ENCODE data around the gene TIGIT. TPM values are rescaled to one million over a fixed set of nuclear protein-coding genes. Genes with fewer than 3 reads are reported as not detected.

TIGIT gene
- total and polyA plus RNA-seq, 2 of the 13 experiments (the other 11 are each of a cell fraction or from before 2014, with no cell fraction given) = not detected

DNA sequence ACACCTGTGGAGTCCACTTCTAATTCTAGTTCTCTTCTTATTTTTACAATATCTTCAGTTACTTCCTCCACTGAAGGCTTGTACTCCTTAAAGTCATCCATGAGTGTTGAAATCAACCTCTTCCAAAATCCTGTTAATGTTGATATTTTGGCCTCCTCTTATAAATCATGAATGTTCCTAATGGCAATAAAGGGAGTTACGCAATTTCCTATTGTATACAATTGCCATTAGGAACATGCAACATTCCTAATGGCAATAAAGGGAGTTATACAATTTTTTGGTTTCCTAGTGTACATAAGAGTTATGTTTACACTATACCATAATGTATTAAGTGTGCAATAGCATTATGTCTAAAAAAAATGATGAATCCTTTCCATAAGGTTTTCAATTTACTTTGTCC, 9.2 kb upstream of the TIGIT start:
- intact Hi-C loops (cut with micrococcal nuclease; ENCODE audit: unreplicated experiment) (no loop called here), in situ Hi-C loops (cut with HindIII; ENCODE audit: extremely low pct_ligation_motif_present, low pct_unique_long_range_greater_than_20kb) (no loop called here)
- Histone ChIP-seq H3K79me2 (ENCODE audit: insufficient read depth, low read length) (no peaks in the 10 kb centered on the region), H3K27me3 (ENCODE audit: control insufficient read depth in 1 of 2, insufficient read depth in 2 of 2, low read length in 2 of 2) (no peaks in the 10 kb centered on the region; a peak in 1 of 5 replicates), H3K4me1 (ENCODE audit: insufficient read depth, low read length) (no peaks in the 10 kb centered on the region), H2AFZ (ENCODE audit: low read length) (no peak overlapping the region), H3K9ac (ENCODE audit: insufficient read depth, low read depth, low read length) (no peak overlapping the region), H3K36me3 (replicated peaks in 1 of 2; ENCODE audit: control insufficient read depth in 1 of 2, insufficient read depth in 2 of 2, low read length in 2 of 2) (no peaks in the 10 kb centered on the region), H3K9me3 (ENCODE audit: low read length) (no peaks in the 10 kb centered on the region), H4K20me1 (ENCODE audit: insufficient read depth, low read length) (no peaks in the 10 kb centered on the region), H3K4me3 (replicated peaks in 1 of 3; ENCODE audit: insufficient read depth in 1 of 3, low read depth in 2 of 3, low read length in 3 of 3) (no peak overlapping the region), H3K27ac (ENCODE audit: extremely low read length, insufficient read depth, low read length) (no peak overlapping the region), H3K4me2 (ENCODE audit: low read depth, low read length) (no peak overlapping the region)
- FAIRE-seq (no peak), ATAC-seq (no peak), DNase-seq (ENCODE audit: low spot score) (no peak)
- no TSS peak for BruUV-seq (replicated peaks)
- TF ChIP-seq CEBPB (IDR thresholded peaks at IDR 0.05; ENCODE audit: borderline replicate concordance, low read depth, low read length) (peak; percentile 70; the same call in 1 of the 2 replicates), ZNF10 (CRISPR knock-in tag; IDR thresholded peaks at IDR 0.05; ENCODE audit: borderline replicate concordance, low read depth) (no peak), MZF1 (CRISPR knock-in tag; IDR thresholded peaks at IDR 0.05; ENCODE audit: borderline replicate concordance) (no peak), MAFK (conservative IDR thresholded peaks at IDR 0.05 in 1 of 2, IDR thresholded peaks at IDR 0.05 in 1 of 2; ENCODE audit: low read length in 2 of 2) (no peak), ZNF577 (CRISPR knock-in tag; IDR thresholded peaks at IDR 0.05; ENCODE audit: borderline replicate concordance, low read depth) (no peak)
- POLR2A ChIA-PET = no interaction called here
- 8% methylated on average over 1 of the region's 1 CpG for WGBS (ENCODE audit: low lambda C conversion rate)
- CTCF ChIA-PET (ENCODE audit: low intra/inter-chr PET ratio, low total read pairs) = no interaction called here

DNA sequence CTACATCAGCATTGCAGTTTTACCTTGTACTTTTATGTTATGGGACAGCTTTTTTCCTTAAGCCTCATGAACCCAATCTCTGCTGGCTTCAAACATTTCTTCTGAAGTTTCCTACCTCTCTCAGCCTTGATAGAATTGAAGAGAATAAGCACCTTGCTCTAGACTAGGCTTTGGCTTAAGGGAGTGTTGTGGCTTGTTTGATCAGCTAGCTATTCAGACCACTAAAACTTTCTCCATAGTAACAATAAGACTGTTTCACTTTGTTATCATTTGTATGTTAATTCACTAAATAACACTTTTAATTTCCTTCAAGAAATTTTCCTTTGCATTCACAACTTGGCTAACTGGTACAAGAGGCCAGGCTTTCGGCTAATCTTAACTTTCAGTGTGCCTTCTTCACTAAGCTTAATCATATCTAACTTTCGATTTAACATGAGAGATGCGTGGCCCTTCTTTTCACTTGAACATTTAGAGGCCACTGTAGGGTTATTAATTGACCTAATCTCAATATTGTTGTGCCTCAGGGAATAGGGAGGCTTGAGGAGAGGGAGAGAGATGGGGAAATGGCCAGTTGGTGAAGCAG, 8.1 kb upstream of the TIGIT start:
- no peak overlapping the region for H3K9ac ChIP-seq (ENCODE audit: insufficient read depth, low read depth, low read length)
- TF ChIP-seq NR0B2 (CRISPR knock-in tag; IDR thresholded peaks at IDR 0.05) (no peak), ZNF496 (CRISPR knock-in tag; IDR thresholded peaks at IDR 0.05; ENCODE audit: insufficient replicate concordance) (no peak), E2F2 (CRISPR knock-in tag; IDR thresholded peaks at IDR 0.05; ENCODE audit: borderline replicate concordance) (no peak), ZKSCAN8 (CRISPR knock-in tag; IDR thresholded peaks at IDR 0.05; ENCODE audit: borderline replicate concordance) (no peak), NFAT5 (CRISPR knock-in tag; IDR thresholded peaks at IDR 0.05) (no peak), ISX (CRISPR knock-in tag; conservative IDR thresholded peaks at IDR 0.05) (no peak)

More for the DNA sequence above, 8.1 kb upstream of the TIGIT start:
- CTCF ChIA-PET (ENCODE audit: low intra/inter-chr PET ratio, low total read pairs) = no interaction called here
- H3K9me3 ChIP-seq (ENCODE audit: low read length) = no peaks in the 10 kb centered on the region
- no peaks in the 10 kb centered on the region for H3K79me2 ChIP-seq (ENCODE audit: insufficient read depth, low read length)
- no TSS peak for BruUV-seq (replicated peaks)
- FAIRE-seq = no peak
- intact Hi-C loops (cut with micrococcal nuclease; ENCODE audit: unreplicated experiment) = no loop called here
- no peaks in the 10 kb centered on the region for H4K20me1 ChIP-seq (ENCODE audit: insufficient read depth, low read length)
- no peaks in the 10 kb centered on the region for H3K4me1 ChIP-seq (ENCODE audit: insufficient read depth, low read length)
- H3K4me2 ChIP-seq (ENCODE audit: low read depth, low read length) = no peak overlapping the region
- H3K4me3 ChIP-seq (replicated peaks in 1 of 3; ENCODE audit: insufficient read depth in 1 of 3, low read depth in 2 of 3, low read length in 3 of 3) = no peak overlapping the region
- no peak for DNase-seq (ENCODE audit: low spot score)
- H3K36me3 ChIP-seq (replicated peaks in 1 of 2; ENCODE audit: control insufficient read depth in 1 of 2, insufficient read depth in 2 of 2, low read length in 2 of 2) = no peaks in the 10 kb centered on the region
- ATAC-seq = no peak
- 16% methylated on average over 3 of the region's 3 CpGs for WGBS (ENCODE audit: low lambda C conversion rate)
- in situ Hi-C loops (cut with HindIII; ENCODE audit: extremely low pct_ligation_motif_present, low pct_unique_long_range_greater_than_20kb) = no loop called here
- POLR2A ChIA-PET = no interaction called here
- no peak overlapping the region for H3K27ac ChIP-seq (ENCODE audit: extremely low read length, insufficient read depth, low read length)
- peaks cover 0 to 5% of the 10 kb centered on the region in 2 experiments; a peak in 1 of 5 replicates for H3K27me3 ChIP-seq (ENCODE audit: control insufficient read depth in 1 of 2, insufficient read depth in 2 of 2, low read length in 2 of 2)
- no peak overlapping the region for H2AFZ ChIP-seq (ENCODE audit: low read length)

All from HepG2 (cell line).